Natural killer cell (primary cell): ENCODE results near the gene AGAP2. TPM values are rescaled to one million over a fixed set of nuclear protein-coding genes. Genes with fewer than 3 reads are reported as not detected.

Source experiments
- ATAC-seq, 3 donors: fragments of 150-1000 bp in 2 of 3; fragments of 200-7000 bp in 1 of 3; cut with Tn5 transposase; 1 replicate in 1 of 3; 2 replicates in 2 of 3; pipeline ENCODE4 v1.10.0; 2021; ENCODE audit warnings: mild to moderate bottlenecking in 2 of 3, moderate library complexity in 2 of 3
- DNase-seq, 2 donors: peaks; one replicate each; pipeline versions ENCODE4 v3.0.0 to v3.0.0-alpha.2; 2013 to 2021; ENCODE audit warnings: mixed read lengths in 1 of 2
- H3K27ac ChIP-seq: one replicate; pipeline ENCODE4 v1.5.1; 2013; ENCODE audit warnings: mild to moderate bottlenecking, low read length
- H3K27me3 ChIP-seq: one replicate; pipeline ENCODE4 v1.6.1; 2013; ENCODE audit warnings: low read length; ENCODE audit not compliant: control insufficient read depth, insufficient read depth
- H3K36me3 ChIP-seq: one replicate; pipeline ENCODE4 v1.6.1; 2013; ENCODE audit warnings: low read length; ENCODE audit not compliant: control insufficient read depth, insufficient read depth
- H3K4me1 ChIP-seq: one replicate; pipeline ENCODE4 v1.6.1; 2013; ENCODE audit warnings: low read length; ENCODE audit not compliant: control insufficient read depth, insufficient read depth
- H3K4me3 ChIP-seq: one replicate; pipeline ENCODE4 v1.5.1; 2013; ENCODE audit warnings: low read length
- H3K9me3 ChIP-seq: one replicate; pipeline ENCODE4 v1.6.1; 2013; ENCODE audit warnings: low read length; ENCODE audit not compliant: control insufficient read depth, insufficient read depth
- H3K27ac Mint-ChIP-seq, 2 donors: one replicate each; pipeline ENCODE4 v1.8.0; 2022; ENCODE audit warnings: mild to moderate bottlenecking in 2 of 2, mixed read lengths in 2 of 2, moderate library complexity in 1 of 2
- H3K27me3 Mint-ChIP-seq, 2 donors: one replicate each; pipeline ENCODE4 v1.8.0; 2022; ENCODE audit warnings: low read depth in 2 of 2, mixed read lengths in 2 of 2
- H3K36me3 Mint-ChIP-seq: one replicate; pipeline ENCODE4 v1.8.0; 2022; ENCODE audit warnings: mixed read lengths
- H3K4me1 Mint-ChIP-seq, 2 donors: one replicate each; pipeline ENCODE4 v1.8.0; 2022; ENCODE audit warnings: mixed read lengths in 2 of 2
- H3K4me3 Mint-ChIP-seq: one replicate; pipeline ENCODE4 v1.8.0; 2022; ENCODE audit warnings: mild to moderate bottlenecking, moderate library complexity, mixed read lengths
- H3K9me3 Mint-ChIP-seq, 2 donors: one replicate each; pipeline ENCODE4 v1.8.0; 2022; ENCODE audit warnings: mixed read lengths in 2 of 2
- WGBS: methylation state at CpG from one replicate; pipeline ENCODE4 v1.1.7; 2013; ENCODE audit warnings: missing lambda C conversion rate; ENCODE audit not compliant: insufficient coverage; 5-methylcytosine and 5-hydroxymethylcytosine counted together
- intact Hi-C: fragments of 100-400 bp; cut with micrococcal nuclease; formaldehyde crosslinking; loops from one replicate; pipeline ENCODE4 v1.14.2; 2022
- total RNA-seq, 4 donors: library from RNA; stranded (reverse); fragments of 120-200 nt in 1 of 4; gene quantifications; one replicate each; pipeline versions ENCODE4 v1.2.3 to v1.2.4, GENCODE V29; 2013 to 2022
- TF ChIP-seq, protein P1 (sequence below): fragments of 200-600 bp; IDR thresholded peaks from one replicate; pipeline ENCODE4 v1.8.0; 2022; ENCODE audit warnings: antibody characterized with exemption

Gene AGAP2
- total RNA-seq, 3 donors from 2014 or later (not counting 1 experiment from before 2014, with no cell fraction given), result 54.1 to 63.5 (median 54.8) TPM

- Histone ChIP-seq H3K27me3 (no peaks in the 10 kb centered on the region), H3K4me1 (peaks cover 6% of the 10 kb centered on the region), H3K4me3 (no peak overlapping the region), H3K27ac (no peak overlapping the region), H3K36me3 (peaks cover 59% of the 10 kb centered on the region), H3K9me3 (no peaks in the 10 kb centered on the region)
- Mint-ChIP-seq H3K4me3 (no peak overlapping the region), H3K27ac (peak overlapping the region; percentile 61 to 69), H3K36me3 (peaks cover 9% of the 10 kb centered on the region), H3K27me3 (no peaks in the 10 kb centered on the region), H3K9me3 (no peaks in the 10 kb centered on the region), H3K4me1 (peaks cover 15 to 17% of the 10 kb centered on the region in 2 donors)
- ATAC-seq (no peak), DNase-seq (no peak)
- intact Hi-C loops, result no loop called here
- 95% methylated on average over 11 of the region's 11 CpGs for WGBS
- TF ChIP-seq, protein P1, sequence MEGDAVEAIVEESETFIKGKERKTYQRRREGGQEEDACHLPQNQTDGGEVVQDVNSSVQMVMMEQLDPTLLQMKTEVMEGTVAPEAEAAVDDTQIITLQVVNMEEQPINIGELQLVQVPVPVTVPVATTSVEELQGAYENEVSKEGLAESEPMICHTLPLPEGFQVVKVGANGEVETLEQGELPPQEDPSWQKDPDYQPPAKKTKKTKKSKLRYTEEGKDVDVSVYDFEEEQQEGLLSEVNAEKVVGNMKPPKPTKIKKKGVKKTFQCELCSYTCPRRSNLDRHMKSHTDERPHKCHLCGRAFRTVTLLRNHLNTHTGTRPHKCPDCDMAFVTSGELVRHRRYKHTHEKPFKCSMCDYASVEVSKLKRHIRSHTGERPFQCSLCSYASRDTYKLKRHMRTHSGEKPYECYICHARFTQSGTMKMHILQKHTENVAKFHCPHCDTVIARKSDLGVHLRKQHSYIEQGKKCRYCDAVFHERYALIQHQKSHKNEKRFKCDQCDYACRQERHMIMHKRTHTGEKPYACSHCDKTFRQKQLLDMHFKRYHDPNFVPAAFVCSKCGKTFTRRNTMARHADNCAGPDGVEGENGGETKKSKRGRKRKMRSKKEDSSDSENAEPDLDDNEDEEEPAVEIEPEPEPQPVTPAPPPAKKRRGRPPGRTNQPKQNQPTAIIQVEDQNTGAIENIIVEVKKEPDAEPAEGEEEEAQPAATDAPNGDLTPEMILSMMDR, result no peak
Observed at GRCh38 chr12:57720606-57721595, 17.6 kb downstream of the AGAP2 start.

- no peaks in the 10 kb centered on the region for H3K9me3 Mint-ChIP-seq
- WGBS, result 94% methylated on average over 20 of the region's 20 CpGs
- H3K36me3 Mint-ChIP-seq, result peaks cover 9% of the 10 kb centered on the region
- TF ChIP-seq, protein P1, result no peak
- no peak overlapping the region for H3K27ac ChIP-seq
- H3K36me3 ChIP-seq, result peaks cover 63% of the 10 kb centered on the region
- no peak overlapping the region for H3K4me3 ChIP-seq
- DNase-seq (no peak), ATAC-seq (no peak)
- no peak overlapping the region for H3K4me3 Mint-ChIP-seq
- H3K27me3 Mint-ChIP-seq, result no peaks in the 10 kb centered on the region
- no peaks in the 10 kb centered on the region for H3K9me3 ChIP-seq
- no peaks in the 10 kb centered on the region for H3K27me3 ChIP-seq
- H3K4me1 ChIP-seq, result peaks cover 3% of the 10 kb centered on the region
- peaks cover 12 to 16% of the 10 kb centered on the region in 2 donors for H3K4me1 Mint-ChIP-seq
- H3K27ac Mint-ChIP-seq, result peak overlapping the region; percentile 4 to 69
- intact Hi-C loops, result no loop called here
Observed at GRCh38 chr12:57719777-57720605, 18.6 kb downstream of the AGAP2 start.

- H3K9me3 Mint-ChIP-seq, result no peaks in the 10 kb centered on the region
- Histone ChIP-seq H3K36me3 (peaks cover 67% of the 10 kb centered on the region), H3K4me1 (no peaks in the 10 kb centered on the region), H3K27me3 (no peaks in the 10 kb centered on the region), H3K27ac (no peak overlapping the region), H3K4me3 (no peak overlapping the region), H3K9me3 (no peaks in the 10 kb centered on the region)
- H3K27ac Mint-ChIP-seq, result peak overlapping the region; percentile 4 to 69
- no peak for DNase-seq
- no peak for ATAC-seq
- H3K27me3 Mint-ChIP-seq, result no peaks in the 10 kb centered on the region
- intact Hi-C loops, result no loop called here
- peaks cover 9% of the 10 kb centered on the region for H3K36me3 Mint-ChIP-seq
- TF ChIP-seq, protein P1, result no peak
- WGBS, result 97% methylated on average over 15 of the region's 15 CpGs
- H3K4me3 Mint-ChIP-seq, result no peak overlapping the region
- H3K4me1 Mint-ChIP-seq, result peaks cover 6 to 8% of the 10 kb centered on the region in 2 donors
Observed at GRCh38 chr12:57718641-57719528, 19.7 kb downstream of the AGAP2 start.
